Amniotic stem cell (primary cell): ENCODE measurements around the gene KCNG3.

Experiments used
- DNase-seq: peaks from one replicate; lab custom pipeline; 2025; lab: John Stamatoyannopoulos, UW

KCNG3 gene

GRCh38 chr2:42486145-42486906 lies 7.5 kb downstream of the KCNG3 start:
- DNase-seq: no peak

- no peak for DNase-seq
These were observed 13.4 kb downstream of the KCNG3 start for GRCh38 chr2:42480402-42480801.

GRCh38 chr2:42474765-42475454 lies 18.9 kb downstream of the KCNG3 start:
- no peak for DNase-seq

- no peak for DNase-seq
These were observed 23.1 kb downstream of the KCNG3 start for GRCh38 chr2:42470706-42471105.

GRCh38 chr2:42464631-42465030 lies 29.2 kb downstream of the KCNG3 start:
- DNase-seq: no peak

- no peak for DNase-seq
These were observed 30.2 kb downstream of the KCNG3 start for GRCh38 chr2:42463570-42463969.

- DNase-seq: no peak
These were observed 34.5 kb downstream of the KCNG3 start for GRCh38 chr2:42459296-42459695.

- DNase-seq: no peak
These were observed 35.4 kb downstream of the KCNG3 start for GRCh38 chr2:42458396-42458795.

- no peak for DNase-seq
These were observed 36.8 kb downstream of the KCNG3 start for GRCh38 chr2:42457011-42457410.

GRCh38 chr2:42456126-42456839 lies 37.5 kb downstream of the KCNG3 start:
- no peak for DNase-seq

GRCh38 chr2:42452545-42452944 lies 41.2 kb downstream of the KCNG3 start:
- no peak for DNase-seq

- DNase-seq: no peak
These were observed 43.6 kb downstream of the KCNG3 start for GRCh38 chr2:42450136-42450535.

GRCh38 chr2:42449163-42450087 lies 44.4 kb downstream of the KCNG3 start:
- DNase-seq: no peak

- no peak for DNase-seq
These were observed 45.6 kb downstream of the KCNG3 start for GRCh38 chr2:42448163-42448562.

GRCh38 chr2:42446503-42447271 lies 47.1 kb downstream of the KCNG3 start:
- DNase-seq: no peak

GRCh38 chr2:42443718-42444399 lies 49.9 kb downstream of the KCNG3 start:
- DNase-seq: no peak

GRCh38 chr2:42442774-42443173 lies 51.0 kb downstream of the KCNG3 start:
- DNase-seq: no peak

GRCh38 chr2:42438685-42439084 lies 55.1 kb downstream of the KCNG3 start:
- DNase-seq: no peak

- DNase-seq: no peak
These were observed 57.4 kb downstream of the KCNG3 start for GRCh38 chr2:42436370-42436769.

- DNase-seq: no peak
These were observed 58.2 kb downstream of the KCNG3 start for GRCh38 chr2:42435628-42436027.

GRCh38 chr2:42430188-42430587 lies 63.6 kb downstream of the KCNG3 start:
- no peak for DNase-seq
